Vagina (tissue), 2 donors: ENCODE results near the gene OR5AC2. TPM values are rescaled to one million over a fixed set of nuclear protein-coding genes. Genes with fewer than 3 reads are reported as not detected.

Source experiments
- DNase-seq, 2 donors: peaks; one replicate each; pipeline ENCODE4 v3.0.0-alpha.2; 2017; ENCODE audit errors: extremely low spot score in 2 of 2
- H3K27ac ChIP-seq: fragments of 200-600 bp; sonication (generic); one replicate; pipeline ENCODE4 v1.5.1; 2019
- H3K27me3 ChIP-seq: fragments of 200-600 bp; sonication (generic); one replicate; pipeline ENCODE4 v1.5.1; 2019
- H3K36me3 ChIP-seq, 2 donors: fragments of 200-600 bp; sonication (generic); one replicate each; pipeline ENCODE4 v1.5.1; 2017 to 2019
- H3K4me1 ChIP-seq: fragments of 200-600 bp; sonication (generic); one replicate; pipeline ENCODE4 v1.5.1; 2019
- H3K4me3 ChIP-seq, 2 donors: fragments of 200-600 bp; sonication (generic); 1 replicate in 1 of 2; 2 replicates in 1 of 2; pipeline ENCODE4 v1.5.1; 2016 to 2019
- H3K9me3 ChIP-seq: fragments of 200-600 bp; sonication (generic); one replicate; pipeline ENCODE4 v1.5.1; 2019
- POLR2A ChIP-seq, 2 donors: fragments of 450-650 bp; IDR thresholded peaks; one replicate each; pipeline ENCODE4 v1.6.1; 2017; ENCODE audit warnings: antibody characterized with exemption in 2 of 2, mild to moderate bottlenecking in 2 of 2, moderate library complexity in 2 of 2
- POLR2AphosphoS5 ChIP-seq, 2 donors: sonication (generic); formaldehyde crosslinking; IDR thresholded peaks; one replicate each; pipeline ENCODE4 v1.9.0; 2017; ENCODE audit warnings: antibody characterized with exemption in 2 of 2, mild to moderate bottlenecking in 2 of 2, low read depth in 1 of 2; ENCODE audit not compliant: insufficient read depth in 1 of 2
- intact Hi-C: fragments of 100-400 bp; cut with DNase I; formaldehyde crosslinking; loops from one replicate; pipeline ENCODE4 v1.15.1; 2023
- total RNA-seq: library from RNA; depleted of rRNA; stranded (reverse); fragments of >200 nt; gene quantifications from one replicate; pipeline ENCODE4 v1.2.3, GENCODE V29; 2016
- TF ChIP-seq, protein P1 (sequence below), 3 experiments: fragments of 450-650 bp in 2 of 3; fragments of 200-600 bp in 1 of 3; sonication (generic) in 1 of 3; IDR thresholded peaks; one replicate each; pipeline ENCODE4 v1.5.1; 2017 to 2019; ENCODE audit warnings: antibody characterized with exemption in 3 of 3, mild to moderate bottlenecking in 2 of 3, moderate library complexity in 2 of 3

Gene OR5AC2
- total RNA-seq, 1 donor from 2014 or later, result not detected

DNA sequence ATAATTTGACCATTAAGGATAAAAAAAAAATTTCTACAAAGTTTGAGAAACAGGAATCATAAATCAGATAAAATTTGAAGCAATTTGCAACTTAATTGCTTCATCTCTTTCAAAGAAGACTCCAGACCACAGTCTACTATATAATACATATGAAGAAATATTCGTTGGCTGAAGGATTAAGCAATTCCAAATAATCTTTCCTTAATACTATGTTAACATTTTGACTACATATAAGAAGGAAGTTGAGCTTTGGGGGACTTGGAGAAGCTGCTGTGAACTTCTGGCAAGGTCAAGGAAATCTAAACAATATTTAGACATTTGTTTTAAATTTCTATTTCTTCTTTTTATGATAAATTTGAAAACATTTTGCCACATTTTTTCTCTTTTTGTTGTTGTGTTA is 38.4 kb upstream of the OR5AC2 start:
- no peak overlapping the region for H3K27ac ChIP-seq
- H3K36me3 ChIP-seq, result no peaks in the 10 kb centered on the region
- no peaks in the 10 kb centered on the region for H3K9me3 ChIP-seq
- H3K4me1 ChIP-seq, result no peaks in the 10 kb centered on the region
- no peak for DNase-seq
- no peak overlapping the region for H3K4me3 ChIP-seq
- no peaks in the 10 kb centered on the region for H3K27me3 ChIP-seq
- intact Hi-C loops, result no loop called here
- no peak for TF ChIP-seq POLR2A (IDR thresholded peaks at IDR 0.05)
- TF ChIP-seq, protein P1, sequence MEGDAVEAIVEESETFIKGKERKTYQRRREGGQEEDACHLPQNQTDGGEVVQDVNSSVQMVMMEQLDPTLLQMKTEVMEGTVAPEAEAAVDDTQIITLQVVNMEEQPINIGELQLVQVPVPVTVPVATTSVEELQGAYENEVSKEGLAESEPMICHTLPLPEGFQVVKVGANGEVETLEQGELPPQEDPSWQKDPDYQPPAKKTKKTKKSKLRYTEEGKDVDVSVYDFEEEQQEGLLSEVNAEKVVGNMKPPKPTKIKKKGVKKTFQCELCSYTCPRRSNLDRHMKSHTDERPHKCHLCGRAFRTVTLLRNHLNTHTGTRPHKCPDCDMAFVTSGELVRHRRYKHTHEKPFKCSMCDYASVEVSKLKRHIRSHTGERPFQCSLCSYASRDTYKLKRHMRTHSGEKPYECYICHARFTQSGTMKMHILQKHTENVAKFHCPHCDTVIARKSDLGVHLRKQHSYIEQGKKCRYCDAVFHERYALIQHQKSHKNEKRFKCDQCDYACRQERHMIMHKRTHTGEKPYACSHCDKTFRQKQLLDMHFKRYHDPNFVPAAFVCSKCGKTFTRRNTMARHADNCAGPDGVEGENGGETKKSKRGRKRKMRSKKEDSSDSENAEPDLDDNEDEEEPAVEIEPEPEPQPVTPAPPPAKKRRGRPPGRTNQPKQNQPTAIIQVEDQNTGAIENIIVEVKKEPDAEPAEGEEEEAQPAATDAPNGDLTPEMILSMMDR (IDR thresholded peaks at IDR 0.05), result no peak
- TF ChIP-seq POLR2AphosphoS5 (IDR thresholded peaks at IDR 0.05; ENCODE audit: insufficient read depth in 1 of 2, low read depth in 1 of 2), result no peak

DNA sequence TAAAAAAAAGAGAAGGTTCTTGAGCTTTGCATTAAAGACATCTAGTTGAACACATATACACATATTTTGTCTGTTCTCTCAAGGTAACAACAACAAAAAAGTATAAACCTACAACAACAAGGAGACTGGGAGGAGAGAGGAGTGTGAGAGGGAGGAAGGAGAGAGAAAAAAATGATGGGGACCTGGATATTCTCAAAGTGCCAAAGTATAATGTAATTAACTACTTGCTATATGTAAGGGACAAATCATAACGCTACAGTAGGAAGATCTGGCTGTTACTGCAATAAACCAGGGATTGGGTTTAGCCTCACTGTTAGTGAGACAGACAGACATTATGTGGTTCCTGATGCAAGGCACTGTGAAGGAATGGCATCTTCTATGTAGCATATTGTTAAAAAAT is 37.7 kb upstream of the OR5AC2 start:
- H3K4me1 ChIP-seq, result no peaks in the 10 kb centered on the region
- no peaks in the 10 kb centered on the region for H3K9me3 ChIP-seq
- no peak overlapping the region for H3K4me3 ChIP-seq
- DNase-seq, result no peak
- no peak overlapping the region for H3K27ac ChIP-seq
- H3K36me3 ChIP-seq, result no peaks in the 10 kb centered on the region
- intact Hi-C loops, result no loop called here
- no peaks in the 10 kb centered on the region for H3K27me3 ChIP-seq
- TF ChIP-seq POLR2AphosphoS5 (IDR thresholded peaks at IDR 0.05; ENCODE audit: insufficient read depth in 1 of 2, low read depth in 1 of 2) (no peak), POLR2A (IDR thresholded peaks at IDR 0.05) (no peak)
- TF ChIP-seq, protein P1 (IDR thresholded peaks at IDR 0.05), result no peak

GRCh38 chr3:98056035-98056434 is 30.9 kb upstream of the OR5AC2 start:
- Histone ChIP-seq H3K9me3 (no peaks in the 10 kb centered on the region), H3K27me3 (no peaks in the 10 kb centered on the region), H3K27ac (no peak overlapping the region), H3K4me1 (no peaks in the 10 kb centered on the region), H3K36me3 (no peaks in the 10 kb centered on the region), H3K4me3 (no peak overlapping the region)
- TF ChIP-seq POLR2A (IDR thresholded peaks at IDR 0.05) (no peak), POLR2AphosphoS5 (IDR thresholded peaks at IDR 0.05; ENCODE audit: insufficient read depth in 1 of 2, low read depth in 1 of 2) (no peak)
- TF ChIP-seq, protein P1 (IDR thresholded peaks at IDR 0.05), result no peak
- intact Hi-C loops, result no loop called here
- DNase-seq, result no peak

DNA sequence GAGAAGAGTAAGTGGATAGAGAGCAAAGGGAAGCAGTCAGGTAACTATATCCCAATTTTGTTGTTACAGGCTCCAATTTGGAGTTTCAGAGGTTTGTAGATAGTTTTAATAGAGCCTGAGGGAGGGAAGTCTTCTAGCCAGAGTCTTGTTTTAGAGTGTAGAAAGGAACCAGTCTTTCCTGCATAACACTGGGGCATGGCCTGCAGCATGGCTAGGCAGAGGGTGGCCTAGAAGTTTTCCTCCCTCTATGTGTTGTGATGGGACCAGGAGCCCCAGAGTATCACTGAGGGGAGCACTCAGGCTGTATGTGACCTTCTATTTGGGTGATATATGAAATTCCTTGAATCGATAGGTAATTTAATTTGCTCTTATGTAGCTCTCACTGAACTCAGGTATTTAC is 29.3 kb upstream of the OR5AC2 start:
- no peak overlapping the region for H3K4me3 ChIP-seq
- TF ChIP-seq, protein P1 (IDR thresholded peaks at IDR 0.05), result no peak
- TF ChIP-seq POLR2A (IDR thresholded peaks at IDR 0.05) (no peak), POLR2AphosphoS5 (IDR thresholded peaks at IDR 0.05; ENCODE audit: insufficient read depth in 1 of 2, low read depth in 1 of 2) (no peak)
- no peak overlapping the region for H3K27ac ChIP-seq
- no peaks in the 10 kb centered on the region for H3K9me3 ChIP-seq
- H3K27me3 ChIP-seq, result no peaks in the 10 kb centered on the region
- intact Hi-C loops, result no loop called here
- no peaks in the 10 kb centered on the region for H3K4me1 ChIP-seq
- no peak for DNase-seq
- no peaks in the 10 kb centered on the region for H3K36me3 ChIP-seq

DNA sequence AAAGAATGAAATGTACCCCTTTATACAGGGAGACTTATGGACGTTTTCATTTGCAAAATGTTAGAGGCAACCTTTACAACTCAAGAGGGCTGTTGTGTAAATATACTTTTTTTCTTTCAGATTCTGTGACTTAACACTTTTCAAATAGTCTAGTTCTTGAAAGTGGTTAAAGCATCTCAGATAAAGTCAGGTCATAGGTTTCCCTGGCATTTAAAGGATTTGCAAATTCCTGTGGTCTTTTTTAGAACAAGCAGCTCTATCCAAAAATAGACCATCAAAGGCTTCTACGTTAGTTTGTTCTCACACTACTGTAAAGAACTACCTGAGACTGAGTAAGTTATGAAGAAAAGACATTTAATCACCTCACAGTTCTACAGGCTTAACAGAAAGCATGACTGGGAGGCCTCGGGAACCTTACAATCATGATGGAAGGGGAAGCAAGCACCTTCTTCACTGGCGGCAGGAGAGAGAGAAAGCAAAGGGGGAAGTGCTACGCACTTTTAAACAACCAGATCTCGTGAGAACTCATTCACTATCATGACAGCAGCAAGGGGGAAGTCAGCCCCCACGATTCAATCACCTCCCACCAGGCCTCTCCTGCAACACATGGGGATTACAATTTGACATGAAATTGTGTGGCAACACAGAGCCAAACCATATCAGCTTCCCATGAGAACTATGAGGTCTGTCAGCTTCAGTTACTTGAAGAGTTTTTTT is 28.6 kb upstream of the OR5AC2 start:
- no peak for DNase-seq
- intact Hi-C loops, result no loop called here
- no peak for TF ChIP-seq POLR2A (IDR thresholded peaks at IDR 0.05)
- no peak for TF ChIP-seq POLR2AphosphoS5 (IDR thresholded peaks at IDR 0.05; ENCODE audit: insufficient read depth in 1 of 2, low read depth in 1 of 2)
- TF ChIP-seq, protein P1 (IDR thresholded peaks at IDR 0.05), result no peak
- Histone ChIP-seq H3K4me3 (no peak overlapping the region), H3K9me3 (no peaks in the 10 kb centered on the region), H3K27ac (no peak overlapping the region), H3K4me1 (no peaks in the 10 kb centered on the region), H3K27me3 (no peaks in the 10 kb centered on the region), H3K36me3 (no peaks in the 10 kb centered on the region)
